Renal pelvis (tissue), 4 donors: ENCODE results near the gene TMEM176A. TPM values are rescaled to one million over a fixed set of nuclear protein-coding genes. Genes with fewer than 3 reads are reported as not detected.

ENCODE experiments used
- DNase-seq: peaks from one replicate; pipeline ENCODE4 v3.0.0-alpha.2; 2013
- polyA plus RNA-seq, 3 donors: library from polyadenylated mRNA; unstranded; fragments of 120-200 nt; gene quantifications; one replicate each; pipeline ENCODE4 v1.2.1, GENCODE V29; 2013; ENCODE audit not compliant: insufficient read length in 3 of 3

The TMEM176A gene
- polyA plus RNA-seq, 3 donors = 87.4 to 109 (median 96.2) TPM

- no peak for DNase-seq
Observed at GRCh38 chr7:150781103-150781502, 19.5 kb upstream of the TMEM176A start.

- DNase-seq = no peak
Observed at GRCh38 chr7:150781961-150782360, 18.6 kb upstream of the TMEM176A start.

- DNase-seq = no peak
Observed at GRCh38 chr7:150784120-150784736, 16.3 kb upstream of the TMEM176A start.

- no peak for DNase-seq
Observed at GRCh38 chr7:150784954-150785353, 15.6 kb upstream of the TMEM176A start.

- DNase-seq = no peak
Observed at GRCh38 chr7:150787321-150788281, 13.0 kb upstream of the TMEM176A start.

- DNase-seq = no peak
Observed at GRCh38 chr7:150788474-150789269, 11.9 kb upstream of the TMEM176A start.

GRCh38 chr7:150790416-150791075 is 10.0 kb upstream of the TMEM176A start:
- no peak for DNase-seq

- no peak for DNase-seq
Observed at GRCh38 chr7:150791304-150791703, 9.3 kb upstream of the TMEM176A start.

GRCh38 chr7:150791746-150792452 is 8.7 kb upstream of the TMEM176A start:
- no peak for DNase-seq

- DNase-seq = no peak
Observed at GRCh38 chr7:150793569-150794238, 6.9 kb upstream of the TMEM176A start.

- DNase-seq = no peak
Observed at GRCh38 chr7:150797661-150798060, 2.9 kb upstream of the TMEM176A start.

GRCh38 chr7:150799156-150799555 is 1.4 kb upstream of the TMEM176A start:
- DNase-seq = no peak

- no peak for DNase-seq
Observed at GRCh38 chr7:150799741-150800580, 608 bp upstream of the TMEM176A start, which contains the start of gene TMEM176B. TMEM176B (minus strand) TSS chr7:150800364; CDS start chr7:150796569, 3,795 bp downstream.

- no peak for DNase-seq
Observed at GRCh38 chr7:150801242-150801945, 825 bp downstream of the TMEM176A start.

GRCh38 chr7:150801946-150802771 is 1.6 kb downstream of the TMEM176A start:
- no peak for DNase-seq

GRCh38 chr7:150803161-150803860 is 2.7 kb downstream of the TMEM176A start:
- no peak for DNase-seq

- no peak for DNase-seq
Observed at GRCh38 chr7:150804802-150805201, 4.2 kb downstream of the TMEM176A start.
